HG02981 (cell line): ENCODE measurements around the gene ELN.

Source experiments
- ATAC-seq: cut with Tn5 transposase; IDR thresholded peaks from one replicate; pipeline ENCODE4 v1.9.1; 2021; ENCODE audit warnings: mild to moderate bottlenecking, moderate library complexity; ENCODE audit not compliant: unreplicated experiment

ELN gene

DNA sequence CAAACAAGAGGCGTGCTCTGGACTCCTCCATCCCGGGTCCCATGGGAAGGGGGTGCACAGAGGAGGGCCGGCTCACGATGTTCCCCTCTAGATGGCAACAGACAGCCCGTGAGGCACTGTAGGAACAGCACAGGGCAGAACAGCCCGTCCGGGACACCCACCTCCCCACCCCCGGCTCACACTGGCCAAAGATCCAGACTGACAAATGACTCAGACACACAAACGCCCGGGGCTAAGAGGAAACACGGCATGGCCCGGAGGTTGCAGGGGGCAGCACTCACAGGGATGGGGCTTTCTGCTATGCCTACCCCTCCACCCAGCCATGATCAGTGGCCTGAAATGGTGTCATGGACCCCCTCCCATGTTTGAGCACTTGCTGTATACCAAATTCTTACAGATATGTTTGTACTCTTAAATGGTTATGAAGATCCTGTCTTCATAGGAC, 4.9 kb upstream of the ELN start:
- no peak for ATAC-seq

DNA sequence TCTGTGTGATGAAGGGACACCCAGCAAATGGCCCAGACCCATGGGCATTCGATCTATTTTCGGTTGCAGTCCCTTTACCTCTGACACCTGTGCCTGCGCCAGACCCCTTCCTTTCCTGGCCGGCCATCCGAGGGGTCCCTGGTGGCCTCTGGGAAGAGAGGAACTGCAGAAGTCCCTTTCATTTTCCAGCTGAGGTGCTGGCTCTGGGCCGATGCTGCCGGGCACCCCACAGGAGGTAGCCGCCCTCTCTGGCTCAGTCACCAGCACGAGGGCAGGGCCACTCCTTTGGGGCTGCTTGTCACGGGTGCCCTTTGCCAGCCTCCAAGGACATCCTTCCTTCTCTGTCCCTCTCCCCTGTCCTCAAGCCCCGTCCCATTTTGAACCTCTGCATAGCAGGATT, 4.2 kb upstream of the ELN start:
- ATAC-seq, result no peak

DNA sequence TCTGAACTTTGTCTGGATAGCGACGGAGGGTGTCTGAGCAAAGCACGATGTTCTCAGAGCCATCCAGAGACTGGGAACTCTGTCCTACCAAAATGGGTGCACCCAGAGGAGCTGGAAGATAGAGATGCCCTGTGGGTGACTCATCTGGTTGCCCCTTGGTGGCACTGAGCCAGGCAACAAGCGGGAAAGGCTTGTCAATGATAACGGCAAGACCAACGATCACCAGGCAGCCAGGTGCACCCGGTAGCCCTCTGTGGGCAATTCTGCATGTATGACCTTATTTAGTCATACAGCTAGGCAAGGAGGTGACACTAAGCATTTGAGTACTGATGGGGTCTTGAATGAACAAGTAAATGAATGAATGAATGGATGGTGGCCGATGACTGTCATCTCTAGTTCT, 2.8 kb upstream of the ELN start:
- no peak for ATAC-seq

- no peak for ATAC-seq
These were observed 2.2 kb upstream of the ELN start for GRCh38 chr7:74025730-74026129.

GRCh38 chr7:74026406-74026902, 1.5 kb upstream of the ELN start:
- no peak for ATAC-seq

DNA sequence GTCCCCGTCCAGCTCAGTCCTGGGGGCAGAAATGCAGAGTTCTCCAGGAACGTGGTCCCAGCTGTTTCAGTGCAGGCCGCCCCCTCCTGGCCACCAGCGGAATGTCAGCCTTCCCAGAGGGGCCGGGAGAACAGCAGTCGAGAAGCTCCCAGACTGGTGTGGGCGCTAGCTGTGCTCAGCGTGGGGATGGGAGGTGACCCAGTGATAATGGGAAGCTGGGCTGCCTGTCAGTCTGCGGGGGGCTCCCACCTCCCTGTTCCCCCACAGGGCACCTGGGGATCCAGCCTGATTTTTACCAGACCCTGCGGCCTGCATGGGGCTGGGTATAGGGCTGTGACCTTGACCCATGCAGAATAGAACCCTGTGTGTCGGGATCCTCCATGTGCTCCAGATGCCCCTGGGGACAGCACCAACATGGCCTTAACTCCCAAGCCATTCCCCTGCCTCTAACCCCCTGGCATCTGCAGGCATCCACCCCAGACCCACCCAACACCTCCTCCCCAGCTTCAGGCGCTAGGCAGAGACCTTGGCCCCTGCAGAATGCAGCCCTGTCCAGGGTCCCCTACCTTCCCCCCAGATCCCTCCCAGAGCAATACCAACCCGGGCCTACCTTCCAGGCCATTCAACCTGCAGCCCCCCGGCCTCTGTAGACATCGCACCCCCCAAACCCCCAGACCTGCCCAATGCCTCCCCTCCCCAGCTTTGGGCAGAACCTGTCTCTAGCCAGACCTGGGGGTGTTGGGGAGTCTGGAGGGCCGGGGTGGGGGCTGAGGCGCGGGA, 880 bp upstream of the ELN start:
- ATAC-seq, result no peak

DNA sequence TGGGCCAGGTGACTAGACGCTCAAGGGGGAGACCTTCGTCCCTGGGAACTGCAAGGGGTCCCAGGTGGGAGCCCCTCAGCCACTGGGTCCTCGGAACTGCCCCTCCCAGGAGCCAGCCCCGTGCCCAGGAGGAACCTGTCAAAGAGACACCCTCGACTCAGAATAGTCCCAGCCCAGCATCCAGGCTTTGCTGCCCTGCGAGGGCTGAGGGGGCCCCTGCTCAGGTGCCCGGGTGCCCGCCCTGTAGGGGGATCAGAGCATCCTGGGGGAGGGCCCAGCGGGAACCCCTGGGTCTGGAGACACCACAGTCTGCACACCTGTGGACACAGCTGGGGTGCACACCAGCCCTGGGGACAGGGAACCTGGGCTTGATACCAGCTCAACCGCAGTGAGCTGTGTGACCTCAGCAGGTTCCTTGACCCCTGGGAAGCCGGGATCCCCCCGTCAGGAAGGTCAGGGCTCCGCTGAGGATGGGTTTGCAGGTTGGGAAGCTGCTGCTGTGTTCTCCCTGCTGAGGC, 407 bp downstream of the ELN start:
- ATAC-seq, result no peak

DNA sequence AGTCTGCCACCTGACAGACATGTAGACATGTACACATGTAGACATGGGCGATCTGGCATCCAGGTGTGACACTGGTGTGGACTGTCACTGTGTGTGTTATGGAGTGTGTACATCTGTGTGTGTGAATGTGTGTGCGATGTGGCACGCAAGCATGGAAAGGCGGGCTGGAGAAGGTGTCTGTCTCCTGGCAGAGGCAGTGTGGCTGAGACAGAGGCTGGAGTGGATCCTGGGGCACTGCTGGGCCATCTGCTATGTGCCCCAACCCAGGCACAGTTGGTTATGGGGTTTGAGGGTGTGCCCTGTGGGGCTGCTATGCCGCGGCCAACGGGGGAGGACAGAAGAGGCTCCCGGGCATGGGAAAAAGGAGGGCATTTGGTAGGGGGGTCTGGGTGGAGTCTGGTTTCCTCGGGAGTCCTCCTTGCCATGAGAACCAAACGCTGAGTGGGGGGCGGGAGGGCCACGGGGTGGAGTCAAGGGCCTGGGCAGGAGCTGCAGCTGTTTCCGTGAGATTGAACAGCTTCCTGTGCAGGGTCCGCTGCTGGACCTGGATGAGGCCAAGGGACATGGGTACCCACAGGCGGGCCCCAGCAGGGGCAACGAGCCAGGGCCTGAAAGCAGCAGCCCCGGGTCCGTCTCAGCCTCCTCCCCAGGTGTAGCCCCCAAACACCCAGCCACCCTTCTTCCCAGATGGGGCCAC, 1.3 kb downstream of the ELN start:
- ATAC-seq, result no peak

- ATAC-seq, result no peak
These were observed 2.0 kb downstream of the ELN start for GRCh38 chr7:74029991-74030415.

- ATAC-seq, result no peak
These were observed 2.9 kb downstream of the ELN start for GRCh38 chr7:74030861-74031260.

- ATAC-seq, result no peak
These were observed 3.6 kb downstream of the ELN start for GRCh38 chr7:74031403-74032190.

DNA sequence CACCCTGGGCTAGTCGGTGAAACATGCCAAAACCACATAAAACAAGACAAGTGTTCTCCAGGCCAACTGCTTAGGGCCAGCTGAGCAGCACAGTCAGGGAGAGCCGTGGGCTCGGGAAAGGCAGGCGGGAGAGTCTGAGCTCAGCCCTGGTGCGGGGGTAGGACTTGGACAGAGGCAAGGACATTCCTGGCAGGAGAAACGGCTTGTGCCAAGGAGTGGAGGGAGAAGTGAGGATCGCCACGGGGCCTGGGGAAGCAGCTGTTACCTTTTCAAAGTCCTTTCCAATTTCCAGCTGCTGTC, 4.2 kb downstream of the ELN start:
- ATAC-seq, result no peak

- no peak for ATAC-seq
These were observed 4.8 kb downstream of the ELN start for GRCh38 chr7:74032624-74033371.

GRCh38 chr7:74033372-74034311, 5.7 kb downstream of the ELN start:
- ATAC-seq, result no peak

DNA sequence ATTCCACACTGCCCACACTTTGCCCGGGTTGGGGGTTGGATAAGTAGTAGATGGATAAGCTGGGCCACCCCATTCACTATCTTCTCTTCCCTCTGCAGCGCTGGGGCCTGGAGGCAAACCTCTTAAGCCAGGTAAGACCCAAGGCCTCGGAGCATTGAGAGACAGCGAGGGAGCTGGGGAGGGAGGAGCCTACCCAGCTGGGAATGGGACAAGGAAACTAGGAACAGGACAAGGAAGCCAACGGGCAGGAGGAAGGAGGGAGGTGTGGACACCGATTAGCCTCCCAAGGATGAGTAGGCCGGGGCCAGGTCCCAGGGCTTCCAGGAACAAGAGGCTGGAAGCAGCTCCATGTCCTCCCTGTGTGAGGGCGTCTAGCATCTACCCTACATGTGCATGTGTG, 9.6 kb downstream of the ELN start:
- ATAC-seq, result no peak

- no peak for ATAC-seq
These were observed 10.4 kb downstream of the ELN start for GRCh38 chr7:74038194-74038961.

DNA sequence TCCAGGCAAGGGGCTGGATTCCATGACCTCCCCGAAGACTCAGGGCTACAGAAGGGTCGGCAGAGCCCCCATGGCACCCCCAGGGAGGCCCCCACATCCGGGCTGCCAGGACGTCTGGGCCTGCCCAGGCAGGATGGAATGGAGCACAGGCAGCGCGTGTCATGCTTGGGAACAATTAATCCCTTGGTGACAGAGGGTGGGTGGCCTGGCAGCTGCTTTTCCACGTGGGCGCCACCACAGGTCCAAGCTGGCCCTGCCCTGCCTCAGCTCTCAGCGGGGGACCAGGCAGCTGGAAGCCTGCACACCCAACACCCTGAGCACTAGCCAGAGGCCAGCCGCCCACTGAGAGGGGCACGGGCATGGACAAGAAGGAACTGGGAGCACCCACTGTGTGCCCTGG, 11.4 kb downstream of the ELN start:
- no peak for ATAC-seq

- ATAC-seq, result no peak
These were observed 12.3 kb downstream of the ELN start for GRCh38 chr7:74040101-74040790.
